B cell (primary cell): ENCODE measurements around the gene KLF5. TPM values are rescaled to one million over a fixed set of nuclear protein-coding genes. Genes with fewer than 3 reads are reported as not detected.

Source experiments
- ATAC-seq: fragments of 200-7000 bp; cut with Tn5 transposase; one replicate; pipeline ENCODE4 v1.10.0; 2021; ENCODE audit warnings: low read depth, mild to moderate bottlenecking, moderate number of reproducible peaks, moderate library complexity
- CTCF ChIA-PET: fragments of 350-600 bp; sonication (Branson Sonifier 250); formaldehyde crosslinking; loops from one replicate; lab custom pipeline; 2021; ENCODE audit warnings: antibody characterized with exemption, inconsistent platforms; lab: Charles Lee
- POLR2A ChIA-PET: fragments of 350-600 bp; sonication (Branson Sonifier 250); formaldehyde crosslinking; loops from one replicate; lab custom pipeline; 2021; ENCODE audit warnings: antibody characterized with exemption; lab: Charles Lee
- DNase-seq: peaks from one replicate; pipeline ENCODE4 v3.0.0; 2013
- H2AFZ ChIP-seq: 2 replicates; pipeline ENCODE4 v1.6.1; 2012; ENCODE audit warnings: mild to moderate bottlenecking, low read depth, low read length; ENCODE audit not compliant: insufficient read depth, poor library complexity, severe bottlenecking
- H3K27ac ChIP-seq, 2 donors: 1 replicate in 1 of 2; 2 replicates in 1 of 2; pipeline ENCODE4 v1.5.1; 2012 to 2013; ENCODE audit warnings: low read length in 2 of 2, mild to moderate bottlenecking in 2 of 2, moderate library complexity in 1 of 2
- H3K27me3 ChIP-seq, 4 experiments: fragments of 200-600 bp in 1 of 4; sonication (generic) in 1 of 4; replicated peaks in 1 of 4; 1 replicate in 2 of 4; 2 replicates in 2 of 4; pipeline versions ENCODE4 v1.6.1 to v1.7.0; 2013 to 2016; ENCODE audit warnings: low read length in 3 of 4, mild to moderate bottlenecking in 2 of 4, mixed read lengths in 1 of 4, moderate library complexity in 1 of 4; ENCODE audit not compliant: insufficient read depth in 4 of 4, control insufficient read depth in 3 of 4; ENCODE audit errors: control extremely low read depth in 1 of 4
- H3K36me3 ChIP-seq, 2 experiments: replicated peaks in 1 of 2; 1 replicate in 1 of 2; 2 replicates in 1 of 2; pipeline versions ENCODE4 v1.6.1 to v1.7.1; 2013; ENCODE audit warnings: low read length in 1 of 2; ENCODE audit not compliant: insufficient read depth in 2 of 2, control insufficient read depth in 1 of 2; ENCODE audit errors: control extremely low read depth in 1 of 2, extremely low read depth in 1 of 2
- H3K4me1 ChIP-seq, 2 donors: fragments of 200-600 bp in 1 of 2; sonication (generic) in 1 of 2; 1 replicate in 1 of 2; 2 replicates in 1 of 2; pipeline versions ENCODE4 v1.5.1 to v1.6.1; 2013 to 2017; ENCODE audit warnings: low read length in 2 of 2; ENCODE audit not compliant: control insufficient read depth in 2 of 2, insufficient read depth in 2 of 2
- H3K4me2 ChIP-seq: replicated peaks from 2 replicates; pipeline ENCODE3; 2012; ENCODE audit warnings: mild to moderate bottlenecking, low read depth, low read length; ENCODE audit not compliant: poor library complexity, severe bottlenecking
- H3K4me3 ChIP-seq, 5 experiments: fragments of 200-600 bp in 1 of 5; sonication (generic) in 1 of 5; 1 replicate in 3 of 5; 2 replicates in 2 of 5; pipeline versions ENCODE4 v1.5.1 to v1.7.0; 2011 to 2016; ENCODE audit warnings: low read length in 4 of 5, mild to moderate bottlenecking in 4 of 5, low read depth in 2 of 5, control low read depth in 1 of 5, moderate library complexity in 1 of 5; ENCODE audit not compliant: insufficient read depth in 1 of 5; ENCODE audit errors: control extremely low read depth in 1 of 5, extremely low read depth in 1 of 5
- H3K79me2 ChIP-seq: fragments of 200-600 bp; sonication (generic); one replicate; pipeline ENCODE4 v1.6.0; 2016; ENCODE audit warnings: low read length; ENCODE audit not compliant: control insufficient read depth, insufficient read depth
- H3K9ac ChIP-seq: fragments of 200-600 bp; sonication (generic); 2 replicates; pipeline ENCODE4 v1.6.1; 2017; ENCODE audit warnings: mild to moderate bottlenecking, low read length, moderate library complexity
- H3K9me3 ChIP-seq, 3 donors: one replicate each; pipeline versions ENCODE4 v1.6.1 to v1.7.1; 2013; ENCODE audit warnings: low read length in 2 of 3; ENCODE audit not compliant: control insufficient read depth in 2 of 3, insufficient read depth in 1 of 3; ENCODE audit errors: control extremely low read depth in 1 of 3
- H4K20me1 ChIP-seq: 2 replicates; pipeline ENCODE4 v1.6.0; 2012; ENCODE audit warnings: mild to moderate bottlenecking, low read length; ENCODE audit not compliant: insufficient read depth, control insufficient read depth, poor library complexity, severe bottlenecking
- H3K27ac Mint-ChIP-seq: one replicate; pipeline ENCODE4 v1.8.0; 2021; ENCODE audit warnings: mixed read lengths
- H3K27me3 Mint-ChIP-seq: one replicate; pipeline ENCODE4 v1.8.0; 2021; ENCODE audit warnings: mixed read lengths
- H3K4me1 Mint-ChIP-seq: one replicate; pipeline ENCODE4 v1.8.0; 2021; ENCODE audit warnings: mixed read lengths
- H3K4me3 Mint-ChIP-seq: one replicate; pipeline ENCODE4 v1.8.0; 2021; ENCODE audit warnings: mixed read lengths
- H3K9me3 Mint-ChIP-seq: one replicate; pipeline ENCODE4 v1.8.0; 2022; ENCODE audit warnings: mixed read lengths; ENCODE audit not compliant: insufficient read depth
- CTCF ChIP-seq: fragments of 200-600 bp; IDR thresholded peaks from one replicate; pipeline ENCODE4 v1.8.0; 2022; ENCODE audit warnings: antibody characterized with exemption, mild to moderate bottlenecking
- EZH2 ChIP-seq: IDR thresholded peaks from 2 replicates; pipeline ENCODE4 v1.6.1; 2012; ENCODE audit warnings: borderline replicate concordance, low read depth, mild to moderate bottlenecking, moderate library complexity, low read length; ENCODE audit not compliant: insufficient read depth, poor library complexity, severe bottlenecking
- WGBS: methylation state at CpG from one replicate; pipeline ENCODE4 v1.1.5; 2013; ENCODE audit warnings: missing lambda C conversion rate; ENCODE audit not compliant: insufficient coverage; 5-methylcytosine and 5-hydroxymethylcytosine counted together
- intact Hi-C: fragments of 100-400 bp; cut with micrococcal nuclease; formaldehyde crosslinking; loops from one replicate; pipeline ENCODE4 v1.10.0; 2022
- polyA plus RNA-seq: library from polyadenylated mRNA; depleted of rRNA; stranded (reverse); fragments of >200 nt; gene quantifications from 2 replicates; pipeline ENCODE4 v1.2.3, GENCODE V29; 2012
- total RNA-seq, 2 donors: library from RNA; stranded (reverse); fragments of 120-200 nt in 1 of 2; gene quantifications; 1 replicate in 1 of 2; 2 replicates in 1 of 2; pipeline versions ENCODE4 v1.2.3 to v1.2.4, GENCODE V29; 2013 to 2022

KLF5 gene
- total and polyA plus RNA-seq, 2 donors (not counting 1 experiment from before 2014, with no cell fraction given), result 0.94 to 1.5 TPM

- no peak overlapping the region for H3K4me3 Mint-ChIP-seq
- Histone ChIP-seq H3K36me3 (no peaks in the 10 kb centered on the region), H3K79me2 (no peaks in the 10 kb centered on the region), H3K4me3 (no peak overlapping the region), H3K9me3 (no peaks in the 10 kb centered on the region), H3K4me2 (no peak overlapping the region), H3K9ac (no peak overlapping the region), H4K20me1 (no peaks in the 10 kb centered on the region), H2AFZ (no peak overlapping the region), H3K4me1 (no peaks in the 10 kb centered on the region), H3K27me3 (no peaks in the 10 kb centered on the region), H3K27ac (no peak overlapping the region)
- H3K27ac Mint-ChIP-seq, result no peak overlapping the region
- no peaks in the 10 kb centered on the region for H3K27me3 Mint-ChIP-seq
- 80% methylated on average over 1 of the region's 3 CpGs for WGBS
- H3K4me1 Mint-ChIP-seq, result no peaks in the 10 kb centered on the region
- intact Hi-C loops, result no loop called here
- DNase-seq (no peak), ATAC-seq (no peak)
- TF ChIP-seq EZH2, result no peak
- TF ChIP-seq CTCF, result no peak
- ChIA-PET POLR2A (no interaction called here), CTCF (no interaction called here)
- no peaks in the 10 kb centered on the region for H3K9me3 Mint-ChIP-seq
These were observed 51.2 kb downstream of the KLF5 start for GRCh38 chr13:73109969-73110368.

- ATAC-seq (no peak), DNase-seq (no peak)
- Histone ChIP-seq H3K36me3 (no peaks in the 10 kb centered on the region), H3K9me3 (no peaks in the 10 kb centered on the region), H2AFZ (no peak overlapping the region), H3K79me2 (no peaks in the 10 kb centered on the region), H3K9ac (no peak overlapping the region), H4K20me1 (no peaks in the 10 kb centered on the region), H3K27ac (no peak overlapping the region), H3K4me2 (no peak overlapping the region), H3K27me3 (no peaks in the 10 kb centered on the region), H3K4me1 (no peaks in the 10 kb centered on the region), H3K4me3 (no peak overlapping the region)
- Mint-ChIP-seq H3K27ac (no peak overlapping the region), H3K4me1 (no peaks in the 10 kb centered on the region), H3K9me3 (no peaks in the 10 kb centered on the region), H3K4me3 (no peak overlapping the region), H3K27me3 (no peaks in the 10 kb centered on the region)
- ChIA-PET CTCF (no interaction called here), POLR2A (no interaction called here)
- TF ChIP-seq CTCF (no peak), EZH2 (no peak)
- intact Hi-C loops, result no loop called here
- WGBS, result 98% methylated on average over 5 of the region's 5 CpGs
These were observed 52.0 kb downstream of the KLF5 start for GRCh38 chr13:73110814-73111213.
